Neural progenitor cell (in vitro differentiated cells): ENCODE data around the gene CES1. TPM values are rescaled to one million over a fixed set of nuclear protein-coding genes. Genes with fewer than 3 reads are reported as not detected.

ENCODE experiments used
- DNase-seq: peaks from one replicate; pipeline ENCODE4 v3.0.0-alpha.2; 2016; ENCODE audit warnings: low spot score
- H2AFZ ChIP-seq: fragments of 200-600 bp; sonication (generic); replicated peaks from 2 replicates; pipeline ENCODE4 v1.6.1; 2016; ENCODE audit warnings: antibody characterized with exemption
- H3F3A ChIP-seq: fragments of 200-600 bp; sonication (generic); 2 replicates; pipeline ENCODE4 v1.6.1; 2016; ENCODE audit warnings: antibody characterized with exemption, low read depth
- H3K27ac ChIP-seq: fragments of 200-600 bp; sonication (generic); 2 replicates; pipeline ENCODE4 v1.5.1; 2016; ENCODE audit warnings: mild to moderate bottlenecking
- H3K27me3 ChIP-seq: fragments of 200-600 bp; sonication (generic); 2 replicates; pipeline ENCODE4 v1.6.1; 2016; ENCODE audit warnings: mild to moderate bottlenecking, moderate library complexity
- H3K36me3 ChIP-seq: fragments of 200-600 bp; sonication (generic); 2 replicates; pipeline ENCODE4 v1.5.1; 2016
- H3K4me1 ChIP-seq: fragments of 200-600 bp; sonication (generic); 2 replicates; pipeline ENCODE4 v1.6.1; 2016; ENCODE audit warnings: mixed run types
- H3K4me2 ChIP-seq: fragments of 200-600 bp; sonication (generic); 2 replicates; pipeline ENCODE4 v1.6.1; 2016
- H3K4me3 ChIP-seq: fragments of 200-600 bp; sonication (generic); 2 replicates; pipeline ENCODE4 v1.5.1; 2016
- H3K79me2 ChIP-seq: fragments of 200-600 bp; sonication (generic); 2 replicates; pipeline ENCODE4 v1.6.1; 2016; ENCODE audit warnings: low read depth
- H3K9ac ChIP-seq: fragments of 200-600 bp; sonication (generic); 2 replicates; pipeline ENCODE4 v1.6.1; 2016
- H3K9me3 ChIP-seq: fragments of 200-600 bp; sonication (generic); 2 replicates; pipeline ENCODE4 v1.5.1; 2016; ENCODE audit warnings: low read depth
- H4K20me1 ChIP-seq: fragments of 200-600 bp; sonication (generic); 2 replicates; pipeline ENCODE4 v1.6.1; 2016; ENCODE audit warnings: low read depth
- H3K27ac Mint-ChIP-seq: 3 replicates; pipeline ENCODE4 v1.8.0; 2021; ENCODE audit warnings: mixed read lengths
- H3K27me3 Mint-ChIP-seq: 2 replicates; pipeline ENCODE4 v1.8.0; 2022; ENCODE audit warnings: low read depth, mild to moderate bottlenecking, inconsistent platforms, moderate library complexity, mixed read lengths; ENCODE audit not compliant: insufficient read depth
- H3K36me3 Mint-ChIP-seq: 3 replicates; pipeline ENCODE4 v1.8.0; 2021; ENCODE audit warnings: mixed read lengths
- H3K4me1 Mint-ChIP-seq: 3 replicates; pipeline ENCODE4 v1.8.0; 2021; ENCODE audit warnings: mixed read lengths
- H3K4me3 Mint-ChIP-seq: 3 replicates; pipeline ENCODE4 v1.8.0; 2021; ENCODE audit warnings: mild to moderate bottlenecking, moderate library complexity, mixed read lengths
- H3K9me3 Mint-ChIP-seq: 3 replicates; pipeline ENCODE4 v1.8.0; 2020; ENCODE audit warnings: mixed read lengths
- CTCF ChIP-seq: fragments of 200-600 bp; sonication (generic); IDR thresholded peaks from 2 replicates; pipeline ENCODE4 v1.5.1; 2017; ENCODE audit warnings: antibody characterized with exemption, mild to moderate bottlenecking
- EZH2 ChIP-seq: fragments of 200-600 bp; sonication (generic); IDR thresholded peaks from 2 replicates; pipeline ENCODE4 v1.6.1; 2017; ENCODE audit warnings: antibody characterized with exemption, mild to moderate bottlenecking, moderate library complexity
- EZH2phosphoT487 ChIP-seq: fragments of 200-600 bp; sonication (generic); IDR thresholded peaks from 2 replicates; pipeline ENCODE4 v1.6.1; 2017; ENCODE audit warnings: antibody characterized with exemption
- total RNA-seq: library from RNA; depleted of rRNA; stranded (reverse); fragments of >200 nt; gene quantifications from 2 replicates; pipeline ENCODE4 v1.2.3, GENCODE V29; 2015; ENCODE audit warnings: low replicate concordance

Gene CES1
- total RNA-seq, 1 donor from 2014 or later: not detected

GRCh38 chr16:55856950-55857349, 24.1 kb upstream of the CES1 start:
- no peaks in the 10 kb centered on the region for H3K36me3 ChIP-seq
- no peaks in the 10 kb centered on the region for H4K20me1 ChIP-seq
- Mint-ChIP-seq H3K4me3 (no peak overlapping the region), H3K27me3 (peaks cover 4% of the 10 kb centered on the region), H3K4me1 (no peaks in the 10 kb centered on the region), H3K36me3 (no peaks in the 10 kb centered on the region), H3K9me3 (no peaks in the 10 kb centered on the region), H3K27ac (no peak overlapping the region)
- H3K27ac ChIP-seq: no peak overlapping the region
- no peak overlapping the region for H3K4me2 ChIP-seq
- no peak overlapping the region for H3K4me3 ChIP-seq
- no peaks in the 10 kb centered on the region for H3K9me3 ChIP-seq
- no peaks in the 10 kb centered on the region for H3K4me1 ChIP-seq
- H2AFZ ChIP-seq: no peak overlapping the region
- H3K27me3 ChIP-seq: no peaks in the 10 kb centered on the region
- H3F3A ChIP-seq: no peaks in the 10 kb centered on the region
- no peak for DNase-seq
- no peaks in the 10 kb centered on the region for H3K79me2 ChIP-seq
- H3K9ac ChIP-seq: no peak overlapping the region
- TF ChIP-seq EZH2 (no peak), EZH2phosphoT487 (no peak), CTCF (no peak)

- Mint-ChIP-seq H3K27me3 (peaks cover 7% of the 10 kb centered on the region), H3K36me3 (no peaks in the 10 kb centered on the region), H3K4me1 (no peaks in the 10 kb centered on the region), H3K4me3 (no peak overlapping the region), H3K27ac (no peak overlapping the region), H3K9me3 (no peaks in the 10 kb centered on the region)
- Histone ChIP-seq H3K27ac (no peak overlapping the region), H3F3A (no peaks in the 10 kb centered on the region), H3K9ac (no peak overlapping the region), H3K9me3 (no peaks in the 10 kb centered on the region), H3K4me2 (no peak overlapping the region), H3K4me1 (no peaks in the 10 kb centered on the region), H3K36me3 (no peaks in the 10 kb centered on the region), H4K20me1 (no peaks in the 10 kb centered on the region), H3K4me3 (no peak overlapping the region), H3K27me3 (no peaks in the 10 kb centered on the region), H3K79me2 (no peaks in the 10 kb centered on the region), H2AFZ (no peak overlapping the region)
- no peak for DNase-seq
- TF ChIP-seq EZH2: no peak
- no peak for TF ChIP-seq EZH2phosphoT487
- TF ChIP-seq CTCF: no peak
Measured at GRCh38 chr16:55853114-55853513, 20.2 kb upstream of the CES1 start.

- Histone ChIP-seq H3K36me3 (no peaks in the 10 kb centered on the region), H4K20me1 (no peaks in the 10 kb centered on the region), H3F3A (no peaks in the 10 kb centered on the region), H3K27ac (no peak overlapping the region), H3K27me3 (no peaks in the 10 kb centered on the region), H3K4me3 (no peak overlapping the region), H3K4me2 (no peak overlapping the region), H3K9me3 (no peaks in the 10 kb centered on the region), H3K9ac (no peak overlapping the region), H2AFZ (no peak overlapping the region), H3K4me1 (no peaks in the 10 kb centered on the region), H3K79me2 (no peaks in the 10 kb centered on the region)
- H3K4me1 Mint-ChIP-seq: no peaks in the 10 kb centered on the region
- no peak overlapping the region for H3K4me3 Mint-ChIP-seq
- peaks cover 8% of the 10 kb centered on the region for H3K27me3 Mint-ChIP-seq
- H3K9me3 Mint-ChIP-seq: no peaks in the 10 kb centered on the region
- no peak overlapping the region for H3K27ac Mint-ChIP-seq
- TF ChIP-seq EZH2 (no peak), EZH2phosphoT487 (no peak), CTCF (no peak)
- DNase-seq: no peak
- no peaks in the 10 kb centered on the region for H3K36me3 Mint-ChIP-seq
Measured at GRCh38 chr16:55849536-55849935, 16.6 kb upstream of the CES1 start.
